Loucy (cell line): ENCODE results near the gene MALT1.

Experiments used
- H2AFZ ChIP-seq: fragments of 200-600 bp; sonication (generic); 2 replicates; pipeline ENCODE4 v1.6.0; 2016; ENCODE audit warnings: antibody characterized with exemption, mild to moderate bottlenecking, low read length, moderate library complexity
- H3F3A ChIP-seq: fragments of 200-600 bp; 2 replicates; pipeline ENCODE4 v1.6.0; 2016; ENCODE audit warnings: antibody characterized with exemption, low read depth, mild to moderate bottlenecking
- H3K27me3 ChIP-seq: fragments of 200-600 bp; sonication (generic); 2 replicates; pipeline ENCODE4 v1.6.1; 2014; ENCODE audit warnings: low read length, mild to moderate bottlenecking; ENCODE audit not compliant: insufficient read depth, poor library complexity, severe bottlenecking
- H3K36me3 ChIP-seq: fragments of 200-600 bp; sonication (generic); 2 replicates; pipeline ENCODE4 v1.6.1; 2016; ENCODE audit warnings: low read length; ENCODE audit not compliant: insufficient read depth
- H3K4me1 ChIP-seq: fragments of 200-600 bp; sonication (generic); 2 replicates; pipeline ENCODE4 v1.5.1; 2014; ENCODE audit warnings: low read length, mild to moderate bottlenecking; ENCODE audit not compliant: insufficient read depth, poor library complexity, severe bottlenecking
- H3K4me2 ChIP-seq: fragments of 200-600 bp; sonication (generic); 2 replicates; pipeline ENCODE4 v1.6.0; 2014; ENCODE audit warnings: antibody characterized with exemption, low read length, low read depth, mild to moderate bottlenecking; ENCODE audit not compliant: poor library complexity, severe bottlenecking
- H3K4me3 ChIP-seq: fragments of 200-600 bp; sonication (generic); 2 replicates; pipeline ENCODE4 v1.5.1; 2014; ENCODE audit warnings: low read length, mild to moderate bottlenecking, mixed read lengths; ENCODE audit not compliant: poor library complexity, severe bottlenecking
- H3K79me2 ChIP-seq: fragments of 200-600 bp; sonication (generic); 2 replicates; pipeline ENCODE4 v1.6.1; 2014; ENCODE audit warnings: low read length; ENCODE audit not compliant: insufficient read depth
- H3K9ac ChIP-seq: fragments of 200-600 bp; sonication (generic); 2 replicates; pipeline ENCODE4 v1.6.0; 2014; ENCODE audit warnings: mild to moderate bottlenecking, low read depth, low read length, moderate library complexity; ENCODE audit not compliant: poor library complexity, severe bottlenecking
- H3K9me2 ChIP-seq: fragments of 200-600 bp; sonication (generic); replicated peaks from 2 replicates; pipeline ENCODE4 v1.6.1; 2016; ENCODE audit warnings: low read depth, low read length, mixed read lengths
- H3K9me3 ChIP-seq: fragments of 200-600 bp; sonication (generic); 2 replicates; pipeline ENCODE4 v1.6.1; 2014; ENCODE audit warnings: mild to moderate bottlenecking, antibody characterized with exemption, low read length, low read depth; ENCODE audit not compliant: insufficient read depth
- H4K20me1 ChIP-seq: fragments of 200-600 bp; sonication (generic); 2 replicates; pipeline ENCODE4 v1.6.0; 2014; ENCODE audit warnings: antibody characterized with exemption, low read length, mild to moderate bottlenecking; ENCODE audit not compliant: insufficient read depth, poor library complexity, severe bottlenecking
- EZH2phosphoT487 ChIP-seq: fragments of 200-600 bp; IDR thresholded peaks from 2 replicates; pipeline ENCODE4 v1.6.1; 2018; ENCODE audit warnings: antibody characterized with exemption, mild to moderate bottlenecking, moderate library complexity, borderline replicate concordance
- TF ChIP-seq, protein P1 (sequence below): fragments of 200-600 bp; sonication (generic); conservative IDR thresholded peaks from 2 replicates; pipeline ENCODE4 v1.5.1; 2014; ENCODE audit warnings: mild to moderate bottlenecking, antibody characterized with exemption, low read length

Gene MALT1

DNA sequence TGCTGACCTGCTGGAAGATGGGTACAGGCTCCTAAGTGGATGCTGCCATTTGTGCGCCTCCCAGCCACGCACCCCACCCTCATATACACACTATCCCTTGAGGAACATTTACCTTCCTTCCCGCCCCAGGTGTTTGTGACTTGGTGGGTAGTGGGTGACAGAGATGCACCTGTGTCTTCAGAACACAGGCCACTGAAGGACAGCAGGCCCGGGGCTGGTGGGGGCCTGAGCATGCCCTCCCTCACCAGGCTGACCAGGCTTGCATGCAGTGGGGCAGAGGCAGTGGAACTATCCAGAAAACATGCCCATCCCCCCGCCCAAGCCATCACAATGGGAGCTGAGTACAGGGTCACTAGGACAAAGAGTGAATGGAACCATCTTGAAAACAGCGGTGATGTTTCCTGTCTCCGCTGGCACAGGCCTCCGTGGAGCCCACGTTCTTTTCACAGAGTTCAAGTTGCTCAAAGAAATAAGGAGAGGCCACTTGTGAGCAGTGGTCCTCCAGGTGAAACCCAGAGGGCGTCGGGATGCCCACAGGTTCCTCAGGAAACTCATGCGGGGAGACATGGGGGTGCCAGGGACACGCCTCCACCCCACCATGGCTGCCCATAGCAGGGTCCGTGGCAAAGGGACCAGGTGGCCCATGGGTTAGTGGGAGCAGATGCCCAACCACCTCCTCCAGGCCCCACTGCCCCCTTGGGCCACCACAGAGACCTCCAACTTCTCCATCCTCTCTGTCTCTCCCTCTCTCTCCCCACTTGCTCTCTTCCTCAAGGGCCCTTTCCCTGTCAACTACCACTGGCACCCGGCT is 90.9 kb downstream of the MALT1 start:
- Histone ChIP-seq H4K20me1 (no peaks in the 10 kb centered on the region), H3K36me3 (no peaks in the 10 kb centered on the region), H3K9ac (no peak overlapping the region), H3K4me1 (peaks cover 15% of the 10 kb centered on the region), H3K4me3 (no peak overlapping the region), H3K9me2 (no peaks in the 10 kb centered on the region), H3K27me3 (no peaks in the 10 kb centered on the region), H3K79me2 (no peaks in the 10 kb centered on the region), H3K9me3 (no peaks in the 10 kb centered on the region), H3F3A (no peaks in the 10 kb centered on the region), H3K4me2 (no peak overlapping the region), H2AFZ (no peak overlapping the region)
- TF ChIP-seq EZH2phosphoT487: no peak
- TF ChIP-seq, protein P1, sequence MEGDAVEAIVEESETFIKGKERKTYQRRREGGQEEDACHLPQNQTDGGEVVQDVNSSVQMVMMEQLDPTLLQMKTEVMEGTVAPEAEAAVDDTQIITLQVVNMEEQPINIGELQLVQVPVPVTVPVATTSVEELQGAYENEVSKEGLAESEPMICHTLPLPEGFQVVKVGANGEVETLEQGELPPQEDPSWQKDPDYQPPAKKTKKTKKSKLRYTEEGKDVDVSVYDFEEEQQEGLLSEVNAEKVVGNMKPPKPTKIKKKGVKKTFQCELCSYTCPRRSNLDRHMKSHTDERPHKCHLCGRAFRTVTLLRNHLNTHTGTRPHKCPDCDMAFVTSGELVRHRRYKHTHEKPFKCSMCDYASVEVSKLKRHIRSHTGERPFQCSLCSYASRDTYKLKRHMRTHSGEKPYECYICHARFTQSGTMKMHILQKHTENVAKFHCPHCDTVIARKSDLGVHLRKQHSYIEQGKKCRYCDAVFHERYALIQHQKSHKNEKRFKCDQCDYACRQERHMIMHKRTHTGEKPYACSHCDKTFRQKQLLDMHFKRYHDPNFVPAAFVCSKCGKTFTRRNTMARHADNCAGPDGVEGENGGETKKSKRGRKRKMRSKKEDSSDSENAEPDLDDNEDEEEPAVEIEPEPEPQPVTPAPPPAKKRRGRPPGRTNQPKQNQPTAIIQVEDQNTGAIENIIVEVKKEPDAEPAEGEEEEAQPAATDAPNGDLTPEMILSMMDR: no peak

DNA sequence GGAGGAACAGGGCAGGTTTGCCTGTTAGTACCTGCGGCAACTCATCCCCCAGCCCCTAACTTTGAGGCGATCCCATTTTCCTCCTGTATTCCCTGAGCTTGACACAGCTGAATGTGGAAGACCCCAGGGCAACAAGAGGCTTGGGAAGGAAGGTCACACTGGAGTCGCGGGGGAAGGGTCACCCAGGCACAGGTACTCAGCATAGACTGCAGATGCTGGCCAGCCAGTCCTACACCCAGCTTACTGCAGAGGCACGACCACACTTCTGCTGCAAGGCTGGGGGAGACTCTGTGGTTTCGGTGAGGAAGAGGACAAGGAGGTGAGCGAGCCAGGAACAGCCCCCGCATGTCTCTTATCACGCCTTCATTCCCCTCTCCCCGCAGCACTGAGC is 91.5 kb downstream of the MALT1 start:
- Histone ChIP-seq H3K9me2 (no peaks in the 10 kb centered on the region), H3K4me2 (no peak overlapping the region), H3K9ac (no peak overlapping the region), H2AFZ (no peak overlapping the region), H3K4me1 (peaks cover 15% of the 10 kb centered on the region), H4K20me1 (no peaks in the 10 kb centered on the region), H3K36me3 (no peaks in the 10 kb centered on the region), H3K9me3 (no peaks in the 10 kb centered on the region), H3F3A (no peaks in the 10 kb centered on the region), H3K79me2 (no peaks in the 10 kb centered on the region), H3K27me3 (no peaks in the 10 kb centered on the region), H3K4me3 (no peak overlapping the region)
- TF ChIP-seq EZH2phosphoT487: no peak
- TF ChIP-seq, protein P1: no peak

DNA sequence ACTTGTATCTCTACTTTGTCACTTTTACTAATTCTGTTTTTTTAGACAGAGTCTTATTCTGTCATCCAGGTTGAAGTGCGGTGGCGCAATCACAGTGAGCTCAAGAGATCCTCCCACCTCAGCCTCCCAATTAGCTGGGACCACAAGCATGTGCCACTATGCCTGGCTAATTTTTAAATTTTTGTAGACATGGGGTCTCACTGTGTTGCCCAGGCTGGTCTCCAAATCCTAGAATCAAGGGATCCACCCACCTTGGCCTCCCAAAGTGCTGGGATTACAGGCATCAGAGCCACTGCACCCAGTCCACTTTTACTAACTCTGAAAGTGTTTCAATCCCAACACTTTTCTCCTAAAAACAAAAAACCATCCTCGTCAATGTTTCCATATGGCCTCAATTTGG is 94.9 kb downstream of the MALT1 start:
- no peak overlapping the region for H3K4me2 ChIP-seq
- H3K79me2 ChIP-seq: no peaks in the 10 kb centered on the region
- no peaks in the 10 kb centered on the region for H3F3A ChIP-seq
- H4K20me1 ChIP-seq: no peaks in the 10 kb centered on the region
- TF ChIP-seq EZH2phosphoT487: no peak
- TF ChIP-seq, protein P1: no peak
- no peaks in the 10 kb centered on the region for H3K9me3 ChIP-seq
- no peak overlapping the region for H2AFZ ChIP-seq
- no peaks in the 10 kb centered on the region for H3K36me3 ChIP-seq
- no peaks in the 10 kb centered on the region for H3K27me3 ChIP-seq
- H3K4me1 ChIP-seq: peaks cover 19% of the 10 kb centered on the region
- H3K9ac ChIP-seq: no peak overlapping the region
- H3K4me3 ChIP-seq: no peak overlapping the region
- H3K9me2 ChIP-seq: no peaks in the 10 kb centered on the region
